Measurements from ENCODE around the gene P3H2.

DNA sequence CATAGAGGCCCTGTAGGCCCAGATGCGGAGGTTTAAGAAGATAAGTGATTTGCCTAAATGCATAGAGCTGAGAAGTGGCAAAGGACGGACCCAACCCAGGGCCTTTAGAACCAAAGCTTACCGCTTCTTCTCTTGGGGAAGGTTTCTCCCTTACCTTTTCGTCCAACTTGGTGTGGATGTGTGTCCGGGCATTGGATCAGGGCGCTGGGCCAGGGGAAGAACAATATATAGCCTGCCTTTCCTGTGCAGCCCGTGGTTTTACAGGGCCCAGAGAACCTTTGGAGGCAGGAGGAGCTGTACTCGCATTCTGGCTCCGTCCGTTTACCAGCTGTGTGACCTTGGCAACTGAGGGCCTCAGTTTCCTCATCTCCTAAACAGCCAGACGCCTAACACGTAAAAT lies 686 bp upstream of the P3H2 start:
- TF ChIP-seq, protein P1, sequence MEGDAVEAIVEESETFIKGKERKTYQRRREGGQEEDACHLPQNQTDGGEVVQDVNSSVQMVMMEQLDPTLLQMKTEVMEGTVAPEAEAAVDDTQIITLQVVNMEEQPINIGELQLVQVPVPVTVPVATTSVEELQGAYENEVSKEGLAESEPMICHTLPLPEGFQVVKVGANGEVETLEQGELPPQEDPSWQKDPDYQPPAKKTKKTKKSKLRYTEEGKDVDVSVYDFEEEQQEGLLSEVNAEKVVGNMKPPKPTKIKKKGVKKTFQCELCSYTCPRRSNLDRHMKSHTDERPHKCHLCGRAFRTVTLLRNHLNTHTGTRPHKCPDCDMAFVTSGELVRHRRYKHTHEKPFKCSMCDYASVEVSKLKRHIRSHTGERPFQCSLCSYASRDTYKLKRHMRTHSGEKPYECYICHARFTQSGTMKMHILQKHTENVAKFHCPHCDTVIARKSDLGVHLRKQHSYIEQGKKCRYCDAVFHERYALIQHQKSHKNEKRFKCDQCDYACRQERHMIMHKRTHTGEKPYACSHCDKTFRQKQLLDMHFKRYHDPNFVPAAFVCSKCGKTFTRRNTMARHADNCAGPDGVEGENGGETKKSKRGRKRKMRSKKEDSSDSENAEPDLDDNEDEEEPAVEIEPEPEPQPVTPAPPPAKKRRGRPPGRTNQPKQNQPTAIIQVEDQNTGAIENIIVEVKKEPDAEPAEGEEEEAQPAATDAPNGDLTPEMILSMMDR (conservative IDR thresholded peaks at IDR 0.05 in 1 of 2, IDR thresholded peaks at IDR 0.05 in 1 of 2; ENCODE audit: extremely low read depth in 1 of 2, insufficient read depth in 1 of 2, low read depth in 1 of 2, low read length in 2 of 2), result no peak
- no peak for TF ChIP-seq EZH2 (IDR thresholded peaks at IDR 0.05; ENCODE audit: borderline replicate concordance, low read length)

Data from mammary epithelial cell (primary cell).